ENCODE results near the gene DCDC1. TPM values are rescaled to one million over a fixed set of nuclear protein-coding genes. Genes with fewer than 3 reads are reported as not detected.

DCDC1 gene
- total and polyA plus RNA-seq, 4 experiments from 2014 or later: 0.14 to 0.29 (median 0.17) TPM; not detected in 1

DNA sequence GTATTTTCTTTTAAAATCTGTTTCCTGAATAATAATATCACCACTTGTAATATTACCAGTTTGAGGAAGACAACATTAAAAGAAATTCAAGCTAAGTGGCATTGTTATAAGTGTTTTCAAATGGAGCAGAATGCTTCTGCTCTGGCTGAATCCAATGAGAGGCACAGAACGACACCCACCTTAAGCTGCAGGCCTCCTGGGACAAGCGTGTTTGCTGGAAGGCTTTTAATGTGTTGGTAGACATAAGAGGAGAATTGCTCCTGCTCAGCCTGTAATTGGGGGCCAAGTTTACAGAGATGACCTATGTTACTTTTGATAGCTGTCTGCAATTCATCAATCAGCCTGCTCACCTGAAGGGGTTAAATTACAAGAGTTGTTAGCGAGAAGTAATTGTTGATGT, 242.2 kb downstream of the DCDC1 start:
- no peaks in the 10 kb centered on the region for H3K9me3 ChIP-seq (ENCODE audit: control insufficient read depth in 1 of 2, low read length in 2 of 2)
- H3K27me3 ChIP-seq (ENCODE audit: insufficient read depth, low read length): no peaks in the 10 kb centered on the region
- H3K27ac Mint-ChIP-seq: no peak overlapping the region
- POLR2A ChIA-PET (ENCODE audit: partially characterized antibody): no interaction called here
- H3K27ac ChIP-seq (ENCODE audit: low read depth, low read length): no peak overlapping the region
- CTCF ChIA-PET (ENCODE audit: partially characterized antibody): no interaction called here
- no peak overlapping the region for H3K4me3 ChIP-seq (ENCODE audit: low read length in 2 of 2)
- H3K4me1 ChIP-seq (ENCODE audit: insufficient read depth, low read length): no peaks in the 10 kb centered on the region
- H3K27me3 Mint-ChIP-seq: peaks cover 0 to 2% of the 10 kb centered on the region in 2 donors
- intact Hi-C loops (cut with micrococcal nuclease): no loop called here
- H3K36me3 ChIP-seq (ENCODE audit: insufficient read depth, low read length): no peaks in the 10 kb centered on the region
- H3K4me3 Mint-ChIP-seq: no peak overlapping the region
- H3K4me1 Mint-ChIP-seq: no peaks in the 10 kb centered on the region
- peaks cover 0 to 11% (median 4%) of the 10 kb centered on the region in 8 donors for H3K9me3 Mint-ChIP-seq
- no peaks in the 10 kb centered on the region for H3K36me3 Mint-ChIP-seq
- no peak for DNase-seq

DNA sequence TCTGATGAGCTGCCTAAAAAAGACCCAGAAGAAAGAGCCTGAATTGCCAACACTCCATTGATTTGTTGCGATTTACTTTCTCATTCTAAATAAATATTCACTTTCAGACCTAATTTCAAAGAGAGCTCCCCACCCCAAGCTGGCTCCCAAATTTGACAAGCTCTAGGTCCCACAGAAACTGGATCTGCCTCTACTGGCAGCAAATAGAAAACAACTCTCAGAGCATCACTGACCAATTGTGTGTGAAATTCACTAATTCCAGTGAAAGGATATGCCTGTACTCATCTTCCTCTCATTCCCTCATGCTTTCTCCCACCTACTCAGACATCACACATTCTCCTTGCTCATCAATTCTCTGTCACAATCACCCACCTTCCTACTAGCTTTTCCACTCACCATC, 249.1 kb downstream of the DCDC1 start:
- DNase-seq: no peak
- CTCF ChIA-PET (ENCODE audit: partially characterized antibody): no interaction called here

DNA sequence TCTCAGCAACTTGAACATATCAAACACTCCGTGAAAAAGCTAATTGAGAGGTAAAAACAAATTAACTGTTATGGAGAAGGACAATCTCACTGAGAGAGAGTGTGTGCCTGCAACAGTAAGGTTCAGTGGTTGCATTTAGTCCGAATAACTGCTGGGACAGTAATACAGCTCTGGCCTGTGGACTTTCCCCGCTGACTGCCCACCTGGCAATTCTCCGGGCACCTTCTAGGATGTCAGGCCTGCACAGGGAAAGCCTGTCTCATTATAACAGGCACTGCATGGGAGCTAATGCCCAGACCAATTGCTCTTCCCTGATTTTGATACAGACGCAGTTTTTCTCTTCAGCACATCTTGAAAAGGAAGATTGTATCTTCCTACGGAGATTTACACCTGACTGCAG, 251.0 kb downstream of the DCDC1 start:
- CTCF ChIA-PET (ENCODE audit: partially characterized antibody): no interaction called here
- H3K27ac Mint-ChIP-seq: no peak overlapping the region
- no peak overlapping the region for H3K4me3 Mint-ChIP-seq

More for the DNA sequence above, 249.1 kb downstream of the DCDC1 start:
- no peaks in the 10 kb centered on the region for H3K27me3 ChIP-seq (ENCODE audit: insufficient read depth, low read length)
- Mint-ChIP-seq H3K9me3 (peaks cover 0 to 11% (median 4%) of the 10 kb centered on the region in 8 donors), H3K4me1 (no peaks in the 10 kb centered on the region), H3K27me3 (peaks cover 0 to 2% of the 10 kb centered on the region in 2 donors), H3K4me3 (no peak overlapping the region), H3K27ac (no peak overlapping the region), H3K36me3 (no peaks in the 10 kb centered on the region)
- intact Hi-C loops (cut with micrococcal nuclease): no loop called here
- no peak overlapping the region for H3K27ac ChIP-seq (ENCODE audit: low read depth, low read length)
- no peaks in the 10 kb centered on the region for H3K36me3 ChIP-seq (ENCODE audit: insufficient read depth, low read length)
- POLR2A ChIA-PET (ENCODE audit: partially characterized antibody): no interaction called here
- no peak overlapping the region for H3K4me3 ChIP-seq (ENCODE audit: low read length in 2 of 2)
- H3K9me3 ChIP-seq (ENCODE audit: control insufficient read depth in 1 of 2, low read length in 2 of 2): no peaks in the 10 kb centered on the region
- H3K4me1 ChIP-seq (ENCODE audit: insufficient read depth, low read length): no peaks in the 10 kb centered on the region

DNA sequence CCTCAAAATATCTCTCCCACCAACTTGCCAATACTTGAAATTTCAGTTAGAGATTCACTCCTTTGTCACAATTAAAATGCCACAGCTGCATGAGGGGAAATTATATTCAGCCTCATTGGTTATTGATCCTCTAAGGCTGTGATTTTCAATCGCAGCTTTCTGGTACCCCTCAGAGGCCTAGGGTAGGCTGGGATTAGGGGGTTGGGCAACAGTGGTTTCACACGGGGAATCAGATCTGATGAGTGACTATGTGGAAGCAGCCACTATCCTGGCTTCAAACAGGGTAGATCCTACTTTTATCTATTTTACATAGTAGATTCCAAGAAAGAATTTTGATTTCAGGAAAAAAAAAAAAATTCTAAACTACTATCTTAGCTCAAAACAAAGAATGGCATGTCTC, 252.5 kb downstream of the DCDC1 start:
- Histone ChIP-seq H3K27me3 (ENCODE audit: insufficient read depth, low read length) (no peaks in the 10 kb centered on the region), H3K27ac (ENCODE audit: low read depth, low read length) (no peak overlapping the region), H3K9me3 (ENCODE audit: control insufficient read depth in 1 of 2, low read length in 2 of 2) (no peaks in the 10 kb centered on the region), H3K4me3 (ENCODE audit: low read length in 2 of 2) (no peak overlapping the region), H3K4me1 (ENCODE audit: insufficient read depth, low read length) (no peaks in the 10 kb centered on the region), H3K36me3 (ENCODE audit: insufficient read depth, low read length) (no peaks in the 10 kb centered on the region)
- ChIA-PET POLR2A (ENCODE audit: partially characterized antibody) (no interaction called here), CTCF (ENCODE audit: partially characterized antibody) (no interaction called here)
- no peak for DNase-seq
- intact Hi-C loops (cut with micrococcal nuclease): no loop called here
- H3K27me3 Mint-ChIP-seq: peaks cover 0 to 2% of the 10 kb centered on the region in 2 donors
- H3K36me3 Mint-ChIP-seq: no peaks in the 10 kb centered on the region
- H3K9me3 Mint-ChIP-seq: peaks cover 0 to 3% (median 0%) of the 10 kb centered on the region in 8 donors
- no peaks in the 10 kb centered on the region for H3K4me1 Mint-ChIP-seq
- no peak overlapping the region for H3K27ac Mint-ChIP-seq
- H3K4me3 Mint-ChIP-seq: no peak overlapping the region

More for the DNA sequence above, 251.0 kb downstream of the DCDC1 start:
- POLR2A ChIA-PET (ENCODE audit: partially characterized antibody): no interaction called here
- Mint-ChIP-seq H3K27me3 (peaks cover 0 to 2% of the 10 kb centered on the region in 2 donors), H3K9me3 (peaks cover 0 to 3% (median 1%) of the 10 kb centered on the region in 8 donors), H3K36me3 (no peaks in the 10 kb centered on the region), H3K4me1 (no peaks in the 10 kb centered on the region)
- Histone ChIP-seq H3K4me3 (ENCODE audit: low read length in 2 of 2) (no peak overlapping the region), H3K36me3 (ENCODE audit: insufficient read depth, low read length) (no peaks in the 10 kb centered on the region), H3K4me1 (ENCODE audit: insufficient read depth, low read length) (no peaks in the 10 kb centered on the region), H3K27me3 (ENCODE audit: insufficient read depth, low read length) (no peaks in the 10 kb centered on the region), H3K9me3 (ENCODE audit: control insufficient read depth in 1 of 2, low read length in 2 of 2) (no peaks in the 10 kb centered on the region), H3K27ac (ENCODE audit: low read depth, low read length) (no peak overlapping the region)
- intact Hi-C loops (cut with micrococcal nuclease): no loop called here
- DNase-seq: no peak

DNA sequence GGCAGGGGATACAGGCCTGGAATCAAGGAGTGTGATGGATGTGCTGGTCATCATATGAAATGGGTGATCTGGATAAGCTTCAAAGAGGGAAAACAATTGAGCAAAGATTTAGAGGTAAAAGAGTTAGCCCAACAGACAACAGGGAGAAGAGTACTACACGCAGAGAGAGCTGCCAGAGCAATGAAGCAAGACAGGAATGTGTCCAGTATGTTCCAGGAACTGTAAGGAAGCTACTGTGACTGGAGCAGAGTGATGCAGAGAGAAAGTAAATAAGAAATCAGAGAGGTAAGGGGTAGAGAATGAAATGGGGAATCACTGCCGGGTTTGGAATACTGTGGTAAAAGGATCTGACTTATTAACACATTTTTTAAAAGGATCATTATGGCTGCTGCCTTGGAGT, 255.1 kb downstream of the DCDC1 start:
- Mint-ChIP-seq H3K4me1 (no peaks in the 10 kb centered on the region), H3K27ac (no peak overlapping the region), H3K9me3 (peaks cover 0 to 3% (median 0%) of the 10 kb centered on the region in 8 donors), H3K4me3 (no peak overlapping the region), H3K36me3 (no peaks in the 10 kb centered on the region), H3K27me3 (peaks cover 0 to 2% of the 10 kb centered on the region in 2 donors)
- Histone ChIP-seq H3K27ac (ENCODE audit: low read depth, low read length) (no peak overlapping the region), H3K27me3 (ENCODE audit: insufficient read depth, low read length) (no peaks in the 10 kb centered on the region), H3K4me3 (ENCODE audit: low read length in 2 of 2) (no peak overlapping the region), H3K36me3 (ENCODE audit: insufficient read depth, low read length) (no peaks in the 10 kb centered on the region), H3K4me1 (ENCODE audit: insufficient read depth, low read length) (no peaks in the 10 kb centered on the region), H3K9me3 (ENCODE audit: control insufficient read depth in 1 of 2, low read length in 2 of 2) (no peaks in the 10 kb centered on the region)
- intact Hi-C loops (cut with micrococcal nuclease): no loop called here
- ChIA-PET CTCF (ENCODE audit: partially characterized antibody) (no interaction called here), POLR2A (ENCODE audit: partially characterized antibody) (no interaction called here)
- DNase-seq: no peak

DNA sequence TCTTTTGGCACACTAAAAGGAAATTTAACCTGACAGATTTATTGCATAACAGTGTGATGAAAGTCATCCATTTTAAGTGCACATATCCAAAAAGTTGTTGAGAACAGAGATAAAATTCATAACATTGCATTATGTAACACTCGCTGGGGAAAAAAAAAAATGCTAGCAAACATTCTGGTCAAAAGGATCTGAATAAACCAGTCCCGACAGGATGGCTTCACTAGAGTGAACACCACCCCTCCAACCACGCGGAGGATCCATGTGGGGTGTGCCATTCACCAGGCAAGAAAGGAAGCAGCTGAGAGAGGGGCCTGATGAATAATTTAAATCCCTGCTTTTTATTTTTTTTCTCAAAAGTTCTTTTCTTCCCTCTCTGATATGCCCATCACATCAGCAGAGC, 258.7 kb downstream of the DCDC1 start:
- ChIA-PET CTCF (ENCODE audit: partially characterized antibody) (interaction anchor here (1.2 kb wide), 1 partner anchor 847 kb away, joined by 4 read pairs; no protein-coding TSS in a partner anchor), POLR2A (ENCODE audit: partially characterized antibody) (interaction anchor here (0.7 kb wide), 1 partner anchor 71 kb away, joined by 3 read pairs; no protein-coding TSS in a partner anchor)
- no peaks in the 10 kb centered on the region for H3K36me3 ChIP-seq (ENCODE audit: insufficient read depth, low read length)
- no peaks in the 10 kb centered on the region for H3K4me1 ChIP-seq (ENCODE audit: insufficient read depth, low read length)
- H3K27ac ChIP-seq (ENCODE audit: low read depth, low read length): no peak overlapping the region
- H3K9me3 ChIP-seq (ENCODE audit: control insufficient read depth in 1 of 2, low read length in 2 of 2): no peaks in the 10 kb centered on the region
- no peaks in the 10 kb centered on the region for H3K27me3 ChIP-seq (ENCODE audit: insufficient read depth, low read length)
- no peak for DNase-seq
- H3K4me3 ChIP-seq (ENCODE audit: low read length in 2 of 2): no peak overlapping the region
- H3K9me3 Mint-ChIP-seq: peaks cover 0 to 3% (median 0%) of the 10 kb centered on the region in 8 donors
- no peak overlapping the region for H3K4me3 Mint-ChIP-seq
- H3K4me1 Mint-ChIP-seq: peaks cover 0 to 2% (median 0%) of the 10 kb centered on the region in 4 donors
- H3K27me3 Mint-ChIP-seq: peaks cover 0 to 2% of the 10 kb centered on the region in 2 donors
- H3K27ac Mint-ChIP-seq: no peak overlapping the region
- intact Hi-C loops (cut with micrococcal nuclease): no loop called here
- H3K36me3 Mint-ChIP-seq: no peaks in the 10 kb centered on the region

DNA sequence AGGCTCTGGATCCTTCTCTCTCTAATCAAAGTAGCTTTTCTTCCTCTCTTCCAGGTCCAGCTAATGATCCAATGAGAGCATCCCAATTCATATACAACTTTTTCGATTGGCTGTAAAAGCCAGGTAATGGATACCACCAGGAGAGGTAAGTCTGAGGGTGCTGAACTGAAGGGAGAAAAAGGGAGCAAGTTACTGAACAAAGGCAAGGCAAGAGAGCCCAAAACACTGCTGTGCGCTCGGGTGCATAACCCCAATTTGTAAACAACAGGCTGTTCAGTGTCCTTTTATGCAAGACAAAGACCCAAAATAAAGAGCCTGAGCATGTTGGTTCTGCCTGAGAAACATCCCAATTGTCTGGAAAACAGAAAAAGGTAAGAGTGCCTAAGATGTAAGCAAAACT, 260.1 kb downstream of the DCDC1 start:
- Histone ChIP-seq H3K9me3 (ENCODE audit: control insufficient read depth in 1 of 2, low read length in 2 of 2) (no peaks in the 10 kb centered on the region), H3K27me3 (ENCODE audit: insufficient read depth, low read length) (no peaks in the 10 kb centered on the region), H3K27ac (ENCODE audit: low read depth, low read length) (no peak overlapping the region), H3K4me1 (ENCODE audit: insufficient read depth, low read length) (no peaks in the 10 kb centered on the region), H3K4me3 (ENCODE audit: low read length in 2 of 2) (no peak overlapping the region), H3K36me3 (ENCODE audit: insufficient read depth, low read length) (no peaks in the 10 kb centered on the region)
- CTCF ChIA-PET (ENCODE audit: partially characterized antibody): no interaction called here
- Mint-ChIP-seq H3K36me3 (no peaks in the 10 kb centered on the region), H3K4me3 (no peak overlapping the region), H3K27me3 (peaks cover 0 to 4% of the 10 kb centered on the region in 2 donors), H3K27ac (no peak overlapping the region), H3K9me3 (peaks cover 0 to 3% (median 0%) of the 10 kb centered on the region in 8 donors), H3K4me1 (peaks cover 0 to 2% (median 0%) of the 10 kb centered on the region in 4 donors)
- DNase-seq: no peak
- intact Hi-C loops (cut with micrococcal nuclease): loop anchor here (5.0 kb wide), 1 partner anchor 943 kb away; no protein-coding TSS in a partner anchor
- POLR2A ChIA-PET (ENCODE audit: partially characterized antibody): no interaction called here
